Amniotic epithelial cell (primary cell): ENCODE results near the gene RERE.
A peak's percentile ranks its signal among the peaks of the same experiment; 100 is the strongest.

Experiments used
- DNase-seq: peaks from one replicate; pipeline ENCODE4 v3.0.0-alpha.2; 2010; ENCODE audit warnings: low read depth

Gene RERE

GRCh38 chr1:8665833-8666232, 151.6 kb downstream of the RERE start:
- no peak for DNase-seq

GRCh38 chr1:8664887-8665286, 152.6 kb downstream of the RERE start:
- no peak for DNase-seq

GRCh38 chr1:8663915-8664329, 153.5 kb downstream of the RERE start:
- peak; percentile 55 for DNase-seq

- DNase-seq, result peak; percentile 72
Measured at GRCh38 chr1:8663090-8663802, 154.2 kb downstream of the RERE start.

- no peak for DNase-seq
Measured at GRCh38 chr1:8662380-8663072, 154.9 kb downstream of the RERE start.

GRCh38 chr1:8661185-8662110, 156.0 kb downstream of the RERE start:
- peak; percentile 89 for DNase-seq

- peak; percentile 96 for DNase-seq
Measured at GRCh38 chr1:8660411-8660828, 157.0 kb downstream of the RERE start.

- DNase-seq, result no peak
Measured at GRCh38 chr1:8659593-8659992, 157.8 kb downstream of the RERE start.

- DNase-seq, result no peak
Measured at GRCh38 chr1:8653878-8654277, 163.6 kb downstream of the RERE start.

GRCh38 chr1:8652467-8653046, 164.9 kb downstream of the RERE start:
- no peak for DNase-seq

- DNase-seq, result no peak
Measured at GRCh38 chr1:8651962-8652361, 165.5 kb downstream of the RERE start.

GRCh38 chr1:8651236-8651890, 166.1 kb downstream of the RERE start:
- DNase-seq, result no peak

GRCh38 chr1:8649875-8650274, 167.6 kb downstream of the RERE start:
- no peak for DNase-seq

- no peak for DNase-seq
Measured at GRCh38 chr1:8649027-8649426, 168.4 kb downstream of the RERE start.

- DNase-seq, result no peak
Measured at GRCh38 chr1:8646996-8647395, 170.4 kb downstream of the RERE start.

GRCh38 chr1:8646189-8646588, 171.3 kb downstream of the RERE start:
- no peak for DNase-seq

- no peak for DNase-seq
Measured at GRCh38 chr1:8643542-8644536, 173.6 kb downstream of the RERE start.

GRCh38 chr1:8642114-8642513, 175.3 kb downstream of the RERE start:
- no peak for DNase-seq

GRCh38 chr1:8641377-8641997, 176.0 kb downstream of the RERE start:
- DNase-seq, result peak; percentile 57

- no peak for DNase-seq
Measured at GRCh38 chr1:8640950-8641349, 176.5 kb downstream of the RERE start.
